HepG2 (cell line): ENCODE results near the gene TMEM198. TPM values are rescaled to one million over a fixed set of nuclear protein-coding genes. Genes with fewer than 3 reads are reported as not detected.

Experiments used
- ATAC-seq: fragments of 200-7000 bp; cut with Tn5 transposase; 3 replicates; pipeline ENCODE4 v1.9.1; 2020; ENCODE audit warnings: mild to moderate bottlenecking, moderate library complexity
- BruUV-seq: library from RNA; stranded (reverse); fragments of 400-500 nt; replicated peaks from 2 replicates; lab custom pipeline; 2021; lab: Mats Ljungman, UMichigan
- CTCF ChIA-PET: fragments of 300-600 bp; formaldehyde crosslinking; extraction: SDS; loops from one replicate; lab custom pipeline; 2021; ENCODE audit warnings: low total read pairs, inconsistent platforms, low intra/inter-chr PET ratio; lab: Yijun Ruan, JAX
- POLR2A ChIA-PET: fragments of 350-600 bp; sonication (Branson Sonifier 250); formaldehyde crosslinking; loops from one replicate; lab custom pipeline; 2020; ENCODE audit warnings: antibody characterized with exemption, inconsistent platforms; lab: Yijun Ruan, JAX
- DNase-seq: peaks from one replicate; pipeline ENCODE4 v3.0.0-alpha.2; 2015; ENCODE audit warnings: low spot score
- FAIRE-seq: peaks from 3 replicates; lab custom pipeline; 2011; peaks lifted over from hg19 to GRCh38; lab: Jason Lieb, UNC
- H2AFZ ChIP-seq: one replicate; pipeline ENCODE4 v1.6.1; 2011; ENCODE audit warnings: low read length, inconsistent platforms
- H3K27ac ChIP-seq: fragments of 300-600 bp; 3 replicates; pipeline ENCODE4 v1.8.0; 2011; ENCODE audit warnings: mixed run types, mild to moderate bottlenecking, mixed read lengths, low read length, inconsistent platforms; ENCODE audit not compliant: insufficient read depth; ENCODE audit errors: extremely low read length
- H3K27me3 ChIP-seq, 2 experiments: fragments of 200-600 bp in 1 of 2; 2 replicates in 1 of 2; 3 replicates in 1 of 2; pipeline versions ENCODE4 v1.6.0 to v1.8.0; 2011; ENCODE audit warnings: low read length in 2 of 2, mild to moderate bottlenecking in 2 of 2, moderate library complexity in 2 of 2, inconsistent platforms in 1 of 2; ENCODE audit not compliant: insufficient read depth in 2 of 2, control insufficient read depth in 1 of 2
- H3K36me3 ChIP-seq, 2 experiments: fragments of 200-600 bp in 1 of 2; replicated peaks in 1 of 2; 2 replicates in 1 of 2; 3 replicates in 1 of 2; pipeline versions ENCODE4 v1.5.1 to v1.8.0; 2011; ENCODE audit warnings: low read length in 2 of 2, inconsistent platforms in 1 of 2; ENCODE audit not compliant: insufficient read depth in 2 of 2, control insufficient read depth in 1 of 2
- H3K4me1 ChIP-seq: 2 replicates; pipeline ENCODE4 v1.5.1; 2012; ENCODE audit warnings: low read length, inconsistent platforms; ENCODE audit not compliant: insufficient read depth
- H3K4me2 ChIP-seq: 2 replicates; pipeline ENCODE4 v1.6.0; 2011; ENCODE audit warnings: low read depth, low read length, inconsistent platforms
- H3K4me3 ChIP-seq, 3 experiments: fragments of 200-600 bp in 1 of 3; sonication (generic), shearing (Covaris generic) in 1 of 3; replicated peaks in 1 of 3; 2 replicates each; pipeline ENCODE4 v1.5.1; 2011 to 2016; ENCODE audit warnings: low read length in 3 of 3, inconsistent platforms in 2 of 3, low read depth in 2 of 3, mild to moderate bottlenecking in 2 of 3, control low read depth in 1 of 3, mixed read lengths in 1 of 3; ENCODE audit not compliant: insufficient read depth in 1 of 3
- H3K79me2 ChIP-seq: one replicate; pipeline ENCODE4 v1.6.1; 2011; ENCODE audit warnings: low read length, inconsistent platforms; ENCODE audit not compliant: insufficient read depth
- H3K9ac ChIP-seq: 2 replicates; pipeline ENCODE4 v1.6.0; 2011; ENCODE audit warnings: mild to moderate bottlenecking, low read depth, low read length, inconsistent platforms; ENCODE audit not compliant: insufficient read depth
- H3K9me3 ChIP-seq: 2 replicates; pipeline ENCODE4 v1.5.1; 2012; ENCODE audit warnings: mild to moderate bottlenecking, low read length
- H4K20me1 ChIP-seq: 2 replicates; pipeline ENCODE4 v1.6.0; 2011; ENCODE audit warnings: inconsistent platforms, mild to moderate bottlenecking, low read length, moderate library complexity; ENCODE audit not compliant: insufficient read depth
- CCAR2 ChIP-seq: fragments of 200-400 bp; formaldehyde crosslinking; optimal IDR thresholded peaks from 2 replicates; pipeline ENCODE3; 2018; ENCODE audit warnings: low read depth, mild to moderate bottlenecking, low read length, moderate library complexity
- FOSL1 ChIP-seq: sonication (generic); formaldehyde crosslinking; IDR thresholded peaks from 2 replicates; pipeline ENCODE4 v1.9.0; 2021; ENCODE audit warnings: missing genetic modification reagents, borderline replicate concordance
- FOXK1 ChIP-seq: sonication (generic); formaldehyde crosslinking; IDR thresholded peaks from 2 replicates; pipeline ENCODE4 v1.4.0; 2020; ENCODE audit warnings: low read depth, missing genetic modification reagents, borderline replicate concordance
- MAFF ChIP-seq: IDR thresholded peaks from 2 replicates; pipeline ENCODE4 v1.6.1; 2011; ENCODE audit warnings: low read depth, low read length, improper control_type of control experiment
- MAFK ChIP-seq, 2 experiments: IDR thresholded peaks in 1 of 2; conservative IDR thresholded peaks in 1 of 2; 2 replicates each; pipeline ENCODE4 v1.6.1; 2011; ENCODE audit warnings: improper control_type of control experiment in 2 of 2, low read length in 2 of 2
- MEF2D ChIP-seq: sonication (generic); formaldehyde crosslinking; IDR thresholded peaks from 2 replicates; pipeline ENCODE4 v1.5.1; 2020; ENCODE audit warnings: mild to moderate bottlenecking, missing genetic modification reagents
- NFE2L2 ChIP-seq: fragments of 150-350 bp; IDR thresholded peaks from 2 replicates; pipeline ENCODE4 v1.6.1; 2014; ENCODE audit warnings: low read length
- NONO ChIP-seq, 2 experiments: fragments of 450-650 bp in 1 of 2; sonication (generic) in 1 of 2; formaldehyde crosslinking in 1 of 2; IDR thresholded peaks in 1 of 2; conservative IDR thresholded peaks in 1 of 2; 2 replicates each; pipeline versions ENCODE4 v1.6.1 to v1.8.0; 2017 to 2022; ENCODE audit warnings: mild to moderate bottlenecking in 1 of 2, missing genetic modification reagents in 1 of 2, moderate library complexity in 1 of 2
- RARA ChIP-seq: IDR thresholded peaks from 2 replicates; pipeline ENCODE4 v1.6.1; 2016; ENCODE audit warnings: missing genetic modification reagents, missing compliant biosample characterization
- RFXANK ChIP-seq: IDR thresholded peaks from 2 replicates; pipeline ENCODE4 v1.6.1; 2016
- ZBTB21 ChIP-seq: sonication (generic); formaldehyde crosslinking; IDR thresholded peaks from 2 replicates; pipeline ENCODE4 v1.4.0; 2020; ENCODE audit warnings: missing genetic modification reagents
- ZC3H4 ChIP-seq: sonication (generic); formaldehyde crosslinking; IDR thresholded peaks from 2 replicates; pipeline ENCODE4 v1.4.0; 2020; ENCODE audit warnings: missing genetic modification reagents, borderline replicate concordance
- ZFYVE20 ChIP-seq: sonication (generic); formaldehyde crosslinking; IDR thresholded peaks from 2 replicates; pipeline ENCODE4 v1.8.0; 2023; ENCODE audit warnings: low read depth, mild to moderate bottlenecking, moderate library complexity, missing genetic modification reagents, borderline replicate concordance
- ZNF567 ChIP-seq: sonication (generic); formaldehyde crosslinking; IDR thresholded peaks from 2 replicates; pipeline ENCODE4 v1.8.1; 2023; ENCODE audit warnings: mild to moderate bottlenecking, missing genetic modification reagents, borderline replicate concordance
- ZNF605 ChIP-seq: sonication (generic); formaldehyde crosslinking; IDR thresholded peaks from 2 replicates; pipeline ENCODE4 v1.8.0; 2022; ENCODE audit warnings: mild to moderate bottlenecking, missing genetic modification reagents
- ZNF644 ChIP-seq: IDR thresholded peaks from 2 replicates; pipeline ENCODE4 v1.6.1; 2016; ENCODE audit warnings: low read depth
- ZNF761 ChIP-seq: sonication (generic); formaldehyde crosslinking; conservative IDR thresholded peaks from 2 replicates; pipeline ENCODE4 v1.4.0; 2020; ENCODE audit warnings: mild to moderate bottlenecking, missing genetic modification reagents
- ZSCAN25 ChIP-seq: sonication (generic); formaldehyde crosslinking; IDR thresholded peaks from 2 replicates; pipeline ENCODE4 v1.8.0; 2022; ENCODE audit warnings: mild to moderate bottlenecking, missing genetic modification reagents
- WGBS: methylation state at CpG from one replicate; pipeline ENCODE4 v1.1.6; 2017; ENCODE audit warnings: low lambda C conversion rate; 5-methylcytosine and 5-hydroxymethylcytosine counted together
- in situ Hi-C: cut with HindIII; loops from 2 replicates; pipeline ENCODE4 v1.10.0; 2017; ENCODE audit warnings: low pct_unique_long_range_greater_than_20kb; ENCODE audit not compliant: extremely low pct_ligation_motif_present
- intact Hi-C: fragments of 100-400 bp; cut with micrococcal nuclease; formaldehyde crosslinking; loops from one replicate; pipeline ENCODE4 v1.10.0; 2022; ENCODE audit not compliant: unreplicated experiment
- polyA plus RNA-seq, 8 experiments: library from polyadenylated mRNA; depleted of rRNA in 3 of 8; stranded (reverse) in 7 of 8; unstranded in 1 of 8; fragments of >200 nt; fragmentation: Illumina TruSeq in 4 of 8; extraction: Trizol in 4 of 8; gene quantifications; 2 replicates each; pipeline versions ENCODE4 v1.2.1 to v1.2.3, GENCODE V29; 2011 to 2016; ENCODE audit warnings: low read depth in 4 of 8, missing spikeins in 1 of 8, mixed read lengths in 1 of 8; ENCODE audit not compliant: insufficient read depth in 1 of 8
- total RNA-seq, 5 experiments: library from RNA; depleted of rRNA; stranded (reverse); fragments of >200 nt; fragmentation: Illumina TruSeq; extraction: Trizol; gene quantifications; 2 replicates each; pipeline ENCODE4 v1.2.3, GENCODE V29; 2016; ENCODE audit warnings: low read depth in 1 of 5
- TF ChIP-seq, protein P1 (sequence below), 2 experiments: IDR thresholded peaks; 2 replicates each; pipeline ENCODE4 v1.6.1; 2011 to 2012; ENCODE audit warnings: low read length in 2 of 2, borderline replicate concordance in 1 of 2, low read depth in 1 of 2, mild to moderate bottlenecking in 1 of 2, moderate library complexity in 1 of 2

TMEM198 gene
- total and polyA plus RNA-seq, 2 of the 13 experiments (the other 11 are each of a cell fraction or from before 2014, with no cell fraction given), result 17.3 to 23.5 TPM

DNA sequence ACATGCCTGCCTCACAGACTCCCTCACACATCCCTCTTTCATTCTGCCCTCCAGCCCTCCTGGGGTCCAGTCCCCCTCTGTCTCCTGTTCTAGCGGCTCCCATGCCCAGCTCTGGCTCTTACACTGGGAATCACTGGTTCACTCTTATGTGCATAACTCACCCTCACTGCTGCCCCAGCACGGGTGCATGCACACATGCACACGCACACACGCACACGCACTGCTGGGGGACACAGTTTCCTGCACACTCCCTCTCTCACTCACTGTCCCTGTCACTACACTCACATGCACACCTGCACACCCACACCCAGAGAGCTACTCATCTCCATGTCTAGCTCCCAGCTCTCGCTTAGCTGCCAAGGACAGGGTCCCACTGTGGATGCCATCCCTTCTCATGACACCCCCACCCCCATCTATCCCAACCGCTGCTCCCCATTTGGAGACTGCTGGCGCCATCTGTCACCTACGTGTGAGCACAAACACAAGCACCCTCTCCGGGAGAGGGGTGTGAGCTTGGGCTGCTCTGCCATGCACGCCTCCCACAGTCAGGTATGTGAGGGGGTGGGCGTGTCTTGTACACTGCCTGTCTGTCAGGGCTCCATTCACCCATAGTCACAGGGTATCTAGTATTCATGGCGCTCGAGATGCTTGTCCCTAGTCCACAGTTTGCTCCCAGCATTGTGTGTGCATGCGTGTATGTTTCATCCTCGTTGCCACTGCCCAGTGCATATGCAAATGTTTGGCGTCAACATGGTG, 27.8 kb upstream of the TMEM198 start:
- WGBS, result 21% methylated on average over 17 of the region's 17 CpGs
- Histone ChIP-seq H3K36me3 (no peaks in the 10 kb centered on the region), H3K4me2 (no peak overlapping the region), H3K9ac (no peak overlapping the region), H2AFZ (no peak overlapping the region), H3K9me3 (no peaks in the 10 kb centered on the region), H3K27ac (no peak overlapping the region), H3K4me1 (peaks cover 31% of the 10 kb centered on the region; the same call in 1 of the 2 replicates), H4K20me1 (peaks cover 11% of the 10 kb centered on the region; the same call in 1 of the 2 replicates), H3K27me3 (peaks cover 30 to 96% of the 10 kb centered on the region in 2 experiments), H3K4me3 (no peak overlapping the region), H3K79me2 (no peaks in the 10 kb centered on the region)
- no TSS peak for BruUV-seq
- in situ Hi-C loops, result no loop called here
- POLR2A ChIA-PET, result no interaction called here
- no peak for TF ChIP-seq MAFF
- TF ChIP-seq ZNF567, result no peak
- TF ChIP-seq, protein P1, sequence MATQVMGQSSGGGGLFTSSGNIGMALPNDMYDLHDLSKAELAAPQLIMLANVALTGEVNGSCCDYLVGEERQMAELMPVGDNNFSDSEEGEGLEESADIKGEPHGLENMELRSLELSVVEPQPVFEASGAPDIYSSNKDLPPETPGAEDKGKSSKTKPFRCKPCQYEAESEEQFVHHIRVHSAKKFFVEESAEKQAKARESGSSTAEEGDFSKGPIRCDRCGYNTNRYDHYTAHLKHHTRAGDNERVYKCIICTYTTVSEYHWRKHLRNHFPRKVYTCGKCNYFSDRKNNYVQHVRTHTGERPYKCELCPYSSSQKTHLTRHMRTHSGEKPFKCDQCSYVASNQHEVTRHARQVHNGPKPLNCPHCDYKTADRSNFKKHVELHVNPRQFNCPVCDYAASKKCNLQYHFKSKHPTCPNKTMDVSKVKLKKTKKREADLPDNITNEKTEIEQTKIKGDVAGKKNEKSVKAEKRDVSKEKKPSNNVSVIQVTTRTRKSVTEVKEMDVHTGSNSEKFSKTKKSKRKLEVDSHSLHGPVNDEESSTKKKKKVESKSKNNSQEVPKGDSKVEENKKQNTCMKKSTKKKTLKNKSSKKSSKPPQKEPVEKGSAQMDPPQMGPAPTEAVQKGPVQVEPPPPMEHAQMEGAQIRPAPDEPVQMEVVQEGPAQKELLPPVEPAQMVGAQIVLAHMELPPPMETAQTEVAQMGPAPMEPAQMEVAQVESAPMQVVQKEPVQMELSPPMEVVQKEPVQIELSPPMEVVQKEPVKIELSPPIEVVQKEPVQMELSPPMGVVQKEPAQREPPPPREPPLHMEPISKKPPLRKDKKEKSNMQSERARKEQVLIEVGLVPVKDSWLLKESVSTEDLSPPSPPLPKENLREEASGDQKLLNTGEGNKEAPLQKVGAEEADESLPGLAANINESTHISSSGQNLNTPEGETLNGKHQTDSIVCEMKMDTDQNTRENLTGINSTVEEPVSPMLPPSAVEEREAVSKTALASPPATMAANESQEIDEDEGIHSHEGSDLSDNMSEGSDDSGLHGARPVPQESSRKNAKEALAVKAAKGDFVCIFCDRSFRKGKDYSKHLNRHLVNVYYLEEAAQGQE (IDR thresholded peaks at IDR 0.05; ENCODE audit: borderline replicate concordance in 1 of 2, low read depth in 1 of 2, low read length in 2 of 2), result no peak
- TF ChIP-seq ZNF605, result no peak
- no peak for TF ChIP-seq CCAR2
- TF ChIP-seq RFXANK (CRISPR knock-in tag), result no peak
- no peak for TF ChIP-seq ZBTB21
- no peak for TF ChIP-seq ZNF761 (CRISPR knock-in tag)
- TF ChIP-seq MAFK (conservative IDR thresholded peaks at IDR 0.05 in 1 of 2, IDR thresholded peaks at IDR 0.05 in 1 of 2; ENCODE audit: low read length in 2 of 2), result no peak
- no peak for TF ChIP-seq FOXK1 (CRISPR knock-in tag)
- TF ChIP-seq RARA (CRISPR knock-in tag), result no peak
- no peak for TF ChIP-seq FOSL1 (CRISPR knock-in tag)
- no peak for TF ChIP-seq ZFYVE20 (CRISPR knock-in tag)
- TF ChIP-seq NONO (IDR thresholded peaks at IDR 0.05), result no peak
- TF ChIP-seq NONO (CRISPR knock-in tag; conservative IDR thresholded peaks at IDR 0.05), result no peak
- no peak for TF ChIP-seq NFE2L2
- TF ChIP-seq MEF2D, result no peak
- TF ChIP-seq ZC3H4, result no peak
- TF ChIP-seq ZNF644 (CRISPR knock-in tag), result no peak
- no peak for TF ChIP-seq ZSCAN25
- intact Hi-C loops, result no loop called here
- ATAC-seq, result no peak
- DNase-seq, result no peak
- no peak for FAIRE-seq
- CTCF ChIA-PET, result no interaction called here
